GM12864 (cell line): ENCODE results near the gene AKAP13.

Source experiments
- DNase-seq: peaks from one replicate; pipeline ENCODE4 v3.0.0-alpha.2; 2011; ENCODE audit warnings: low read depth
- H3K4me3 ChIP-seq: 2 replicates; pipeline ENCODE4 v1.5.1; 2011; ENCODE audit warnings: mild to moderate bottlenecking, low read depth, low read length, control low read depth
- TF ChIP-seq, protein P1 (sequence below): IDR thresholded peaks from 2 replicates; pipeline ENCODE4 v1.5.1; 2011; ENCODE audit warnings: low read depth, mild to moderate bottlenecking, moderate library complexity, low read length, control low read depth, inconsistent platforms; ENCODE audit errors: missing control alignments

Gene AKAP13

GRCh38 chr15:85589851-85590250 lies 209.4 kb downstream of the AKAP13 start:
- H3K4me3 ChIP-seq = no peak overlapping the region
- DNase-seq = no peak
- TF ChIP-seq, protein P1, sequence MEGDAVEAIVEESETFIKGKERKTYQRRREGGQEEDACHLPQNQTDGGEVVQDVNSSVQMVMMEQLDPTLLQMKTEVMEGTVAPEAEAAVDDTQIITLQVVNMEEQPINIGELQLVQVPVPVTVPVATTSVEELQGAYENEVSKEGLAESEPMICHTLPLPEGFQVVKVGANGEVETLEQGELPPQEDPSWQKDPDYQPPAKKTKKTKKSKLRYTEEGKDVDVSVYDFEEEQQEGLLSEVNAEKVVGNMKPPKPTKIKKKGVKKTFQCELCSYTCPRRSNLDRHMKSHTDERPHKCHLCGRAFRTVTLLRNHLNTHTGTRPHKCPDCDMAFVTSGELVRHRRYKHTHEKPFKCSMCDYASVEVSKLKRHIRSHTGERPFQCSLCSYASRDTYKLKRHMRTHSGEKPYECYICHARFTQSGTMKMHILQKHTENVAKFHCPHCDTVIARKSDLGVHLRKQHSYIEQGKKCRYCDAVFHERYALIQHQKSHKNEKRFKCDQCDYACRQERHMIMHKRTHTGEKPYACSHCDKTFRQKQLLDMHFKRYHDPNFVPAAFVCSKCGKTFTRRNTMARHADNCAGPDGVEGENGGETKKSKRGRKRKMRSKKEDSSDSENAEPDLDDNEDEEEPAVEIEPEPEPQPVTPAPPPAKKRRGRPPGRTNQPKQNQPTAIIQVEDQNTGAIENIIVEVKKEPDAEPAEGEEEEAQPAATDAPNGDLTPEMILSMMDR = no peak

- H3K4me3 ChIP-seq = no peak overlapping the region
- no peak for DNase-seq
- TF ChIP-seq, protein P1 = no peak
Measured at GRCh38 chr15:85591622-85592021, 211.2 kb downstream of the AKAP13 start.

DNA sequence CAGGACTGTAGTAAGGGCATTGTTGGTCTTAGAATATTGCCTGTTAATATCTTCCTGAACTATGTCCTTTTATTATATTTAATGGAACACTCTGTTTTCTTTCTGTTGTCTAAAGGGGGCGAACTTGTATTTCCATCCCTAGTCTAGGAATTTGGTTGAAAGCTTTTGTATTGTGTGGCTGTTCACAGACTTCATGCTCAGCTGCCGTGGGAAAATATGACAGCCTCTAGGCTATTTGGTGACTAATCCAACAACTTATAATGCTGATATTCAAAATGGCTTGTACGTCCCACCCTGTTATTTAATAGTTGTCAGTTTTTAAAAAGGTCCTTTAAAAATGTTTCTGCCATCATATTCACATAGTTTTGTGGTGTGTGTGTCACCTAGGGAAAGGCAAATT lies 211.7 kb downstream of the AKAP13 start:
- no peak for DNase-seq
- H3K4me3 ChIP-seq = no peak overlapping the region
- TF ChIP-seq, protein P1 = no peak

- TF ChIP-seq, protein P1 = no peak
- no peak for DNase-seq
- H3K4me3 ChIP-seq = no peak overlapping the region
Measured at GRCh38 chr15:85593809-85594445, 213.5 kb downstream of the AKAP13 start.

- no peak overlapping the region for H3K4me3 ChIP-seq
- DNase-seq = no peak
- TF ChIP-seq, protein P1 = no peak
Measured at GRCh38 chr15:85595804-85596536, 215.6 kb downstream of the AKAP13 start.

- no peak for DNase-seq
- no peak overlapping the region for H3K4me3 ChIP-seq
- TF ChIP-seq, protein P1 = no peak
Measured at GRCh38 chr15:85597155-85597815, 216.9 kb downstream of the AKAP13 start.

GRCh38 chr15:85598219-85598618 lies 217.8 kb downstream of the AKAP13 start:
- DNase-seq = no peak
- H3K4me3 ChIP-seq = no peak overlapping the region
- TF ChIP-seq, protein P1 = no peak
